Hepatic stellate cell (primary cell): ENCODE data around the gene NPFF.
A peak's percentile ranks its signal among the peaks of the same experiment; 100 is the strongest.

Experiments
- DNase-seq: peaks from one replicate; pipeline ENCODE4 v3.0.0; 2011; ENCODE audit warnings: low spot score

The NPFF gene

DNA sequence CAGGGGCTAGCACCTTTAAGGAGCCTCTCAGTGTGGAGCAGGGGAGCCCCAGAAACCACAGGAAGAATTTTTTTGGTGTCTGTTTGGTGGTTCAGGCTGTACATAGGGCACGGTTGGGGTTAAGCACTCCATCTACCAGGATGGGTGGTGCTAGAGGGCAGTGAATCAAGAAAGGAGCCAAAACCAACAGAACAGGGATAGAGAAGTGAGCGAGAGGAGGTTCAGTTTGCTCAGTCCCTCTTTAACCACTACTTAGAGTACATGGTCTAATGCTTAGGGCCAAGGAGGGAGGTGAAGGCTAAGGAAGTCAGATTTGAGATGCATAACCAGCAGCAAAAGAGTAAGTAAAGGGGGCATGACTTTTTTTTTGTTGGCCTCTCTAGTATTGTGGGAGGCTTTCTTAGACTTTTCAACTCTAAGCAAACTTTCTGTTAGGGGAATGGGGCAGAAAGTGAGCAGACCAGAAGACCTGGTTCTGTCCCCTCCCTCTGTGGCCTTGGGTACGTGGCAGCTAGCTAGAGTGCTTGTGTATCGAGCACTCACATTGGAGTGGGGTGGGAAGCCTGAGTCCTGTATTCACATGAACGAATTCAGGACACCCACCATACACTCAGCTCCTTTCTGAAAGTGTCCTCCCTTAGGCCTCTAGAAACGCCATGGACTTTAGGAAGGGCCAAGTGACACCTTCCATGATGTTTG, 6.6 kb upstream of the NPFF start:
- DNase-seq = no peak

GRCh38 chr12:53510181-53510812, 3.0 kb upstream of the NPFF start:
- no peak for DNase-seq

DNA sequence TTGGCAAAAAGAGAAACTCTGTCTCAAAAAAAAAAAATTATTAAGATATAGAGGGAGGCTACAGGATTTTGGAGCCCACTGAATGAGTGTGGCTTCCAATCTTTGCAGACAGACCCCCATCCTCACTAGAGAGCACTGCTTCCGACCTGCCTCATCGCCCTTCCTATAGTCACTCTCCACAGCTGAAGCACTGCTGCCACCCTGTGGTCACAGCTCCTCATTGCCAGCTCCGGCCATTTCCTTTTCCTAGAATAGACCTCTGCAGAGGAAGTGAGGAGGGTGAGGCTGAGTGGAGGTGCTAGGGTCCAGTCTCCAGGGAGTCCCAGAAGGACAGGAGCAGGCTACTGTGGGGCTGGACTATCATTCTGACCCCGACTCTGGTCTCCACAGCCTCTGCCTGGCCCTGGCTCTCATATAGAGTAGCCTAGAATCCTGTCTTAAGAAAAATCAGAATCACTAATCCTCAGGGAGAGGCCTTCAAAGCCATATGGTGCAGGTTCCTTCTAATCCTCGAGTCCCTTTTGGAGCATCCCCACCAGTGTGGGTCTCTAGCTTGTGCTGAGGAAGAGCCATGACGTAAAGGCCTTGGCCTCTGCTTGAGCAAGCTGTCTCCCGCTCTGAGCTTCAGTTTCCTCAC, 1.4 kb upstream of the NPFF start:
- peak; percentile 76 for DNase-seq

- DNase-seq = no peak
These were observed 260 bp upstream of the NPFF start for GRCh38 chr12:53507603-53507885.

DNA sequence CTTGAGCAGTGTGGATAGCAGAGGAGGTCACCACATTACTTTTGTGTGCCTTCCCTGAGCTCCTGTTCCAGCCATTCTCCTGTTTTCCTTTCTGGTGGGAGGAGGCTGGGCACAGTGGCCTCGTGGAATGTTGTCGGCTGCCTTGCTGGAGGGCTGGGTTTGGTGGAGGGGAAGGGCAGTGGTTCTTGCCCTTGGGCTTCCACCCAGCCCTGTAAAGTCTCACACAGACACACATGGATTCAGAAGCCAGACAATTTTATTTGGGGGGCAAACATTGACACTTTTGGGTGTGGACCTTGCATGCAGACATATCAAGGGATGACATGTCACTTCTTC, 866 bp downstream of the NPFF start:
- DNase-seq = no peak

- no peak for DNase-seq
These were observed 1.5 kb downstream of the NPFF start for GRCh38 chr12:53505555-53506449.

DNA sequence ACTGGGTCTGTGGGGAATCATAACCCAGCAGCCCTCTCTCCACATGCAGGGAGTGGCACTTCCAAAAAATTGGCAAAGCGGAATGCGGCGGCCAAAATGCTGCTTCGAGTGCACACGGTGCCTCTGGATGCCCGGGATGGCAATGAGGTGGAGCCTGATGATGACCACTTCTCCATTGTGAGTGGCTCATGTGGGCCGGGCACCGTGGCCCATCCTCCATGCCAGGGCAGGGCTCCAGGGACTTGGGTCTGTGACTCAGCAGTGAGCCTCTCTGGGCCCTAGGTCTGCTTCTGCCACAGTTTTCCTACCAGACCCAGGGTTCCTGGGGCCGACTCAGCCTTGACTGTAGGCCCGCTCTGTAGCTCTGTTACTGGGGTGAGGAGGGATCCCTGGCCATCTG, 2.2 kb downstream of the NPFF start:
- DNase-seq = peak; percentile 53

- no peak for DNase-seq
These were observed 3.0 kb downstream of the NPFF start for GRCh38 chr12:53504004-53504920.

- no peak for DNase-seq
These were observed 4.1 kb downstream of the NPFF start for GRCh38 chr12:53502983-53503728.

DNA sequence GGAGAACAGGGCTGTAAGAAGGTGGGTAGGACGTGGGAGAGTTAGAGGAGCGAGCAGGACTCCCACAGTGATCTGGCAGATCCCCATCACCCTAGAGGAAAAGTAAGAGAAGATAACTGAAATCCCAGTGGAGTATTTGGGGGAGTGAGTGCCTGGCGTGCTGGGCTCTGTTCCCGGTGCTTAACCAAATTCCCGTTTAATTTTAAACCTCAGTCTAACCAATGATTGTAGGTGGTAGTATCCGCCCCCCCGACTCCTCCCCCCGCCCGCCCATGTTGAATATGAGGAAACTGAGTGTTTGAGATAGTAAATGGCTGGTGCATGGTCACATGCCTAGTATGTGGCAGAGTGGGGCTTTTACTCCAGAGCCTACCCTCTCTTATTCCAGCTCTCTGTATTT, 5.0 kb downstream of the NPFF start:
- DNase-seq = peak; percentile 60

- no peak for DNase-seq
These were observed 5.6 kb downstream of the NPFF start for GRCh38 chr12:53501615-53502181.

DNA sequence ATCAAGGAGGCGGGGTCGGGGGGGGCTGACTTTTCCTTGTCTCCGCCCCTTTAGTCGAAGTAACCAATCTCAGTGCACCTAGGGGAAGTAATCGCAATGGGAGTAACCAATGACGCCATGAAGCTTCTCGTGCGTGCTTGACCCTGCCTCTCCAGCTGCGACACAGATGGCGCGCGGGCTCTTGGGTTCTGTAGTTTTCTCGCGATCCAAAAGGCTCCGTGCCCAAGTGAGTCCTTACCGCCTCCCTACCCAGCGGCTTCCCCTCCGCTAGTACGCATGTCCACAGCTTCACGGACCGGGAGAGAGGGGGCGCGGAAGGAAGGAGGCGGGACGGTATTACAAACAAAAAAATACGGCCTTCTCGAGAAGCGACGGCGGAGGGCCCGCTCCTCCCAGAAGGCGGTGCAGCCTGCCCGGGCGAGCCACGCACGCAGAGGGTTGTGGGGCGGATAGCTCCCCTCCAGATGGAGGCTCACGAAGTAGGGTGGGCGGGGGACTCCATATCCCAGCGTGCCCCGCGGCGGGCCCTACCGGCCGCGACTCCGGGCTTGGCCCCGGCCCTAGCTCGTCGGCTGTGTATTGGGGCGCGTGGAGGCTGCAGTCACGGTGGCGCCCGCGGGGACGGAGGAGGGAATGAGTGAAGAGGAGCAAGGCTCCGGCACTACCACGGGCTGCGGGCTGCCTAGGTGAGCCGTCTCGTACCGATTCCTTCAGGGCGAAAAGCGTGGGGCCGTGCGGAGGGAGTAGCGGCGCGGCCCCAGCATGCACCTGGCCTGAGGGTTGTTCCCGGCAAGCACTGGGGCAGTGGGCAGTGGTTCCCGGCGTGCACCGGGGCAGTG, 6.3 kb downstream of the NPFF start, which contains the start of gene TARBP2:
TSS of gene TARBP2 (plus strand) at position 508 of the 839 bp plus-strand sequence. CDS start at position 634, 126 bp downstream.
- DNase-seq = peak; percentile 97

- DNase-seq = no peak
These were observed 7.0 kb downstream of the NPFF start for GRCh38 chr12:53500142-53500775.

GRCh38 chr12:53499266-53500141, 7.8 kb downstream of the NPFF start, which contains the start of gene MAP3K12:
TSS of gene MAP3K12 (minus strand) at chr12:53499458. CDS start at chr12:53487391, 12,067 bp downstream.
- peak; percentile 71 for DNase-seq

GRCh38 chr12:53498235-53498630, 9.1 kb downstream of the NPFF start:
- DNase-seq = no peak

GRCh38 chr12:53497461-53497860, 9.8 kb downstream of the NPFF start:
- no peak for DNase-seq

DNA sequence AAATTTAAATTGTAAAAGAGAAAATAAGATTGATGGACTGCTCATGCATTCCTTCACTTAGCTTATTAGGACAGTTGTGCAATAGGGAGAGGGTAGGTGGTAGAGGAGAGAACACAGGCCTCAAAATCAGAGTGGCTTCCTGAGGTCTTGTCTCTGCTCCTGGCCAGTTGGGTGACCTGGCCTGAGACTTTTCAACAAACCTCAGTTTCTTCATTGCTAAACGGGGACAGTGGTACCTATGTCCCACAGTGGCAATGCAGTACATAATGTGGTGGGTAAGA, 10.6 kb downstream of the NPFF start:
- no peak for DNase-seq
